Neural progenitor cell (in vitro differentiated cells): ENCODE data around the gene ZNF544. TPM values are rescaled to one million over a fixed set of nuclear protein-coding genes. Genes with fewer than 3 reads are reported as not detected.

ENCODE experiments used
- DNase-seq: peaks from one replicate; pipeline ENCODE4 v3.0.0-alpha.2; 2016; ENCODE audit warnings: low spot score
- H2AFZ ChIP-seq: fragments of 200-600 bp; sonication (generic); replicated peaks from 2 replicates; pipeline ENCODE4 v1.6.1; 2016; ENCODE audit warnings: antibody characterized with exemption
- H3F3A ChIP-seq: fragments of 200-600 bp; sonication (generic); 2 replicates; pipeline ENCODE4 v1.6.1; 2016; ENCODE audit warnings: antibody characterized with exemption, low read depth
- H3K27ac ChIP-seq: fragments of 200-600 bp; sonication (generic); 2 replicates; pipeline ENCODE4 v1.5.1; 2016; ENCODE audit warnings: mild to moderate bottlenecking
- H3K27me3 ChIP-seq: fragments of 200-600 bp; sonication (generic); 2 replicates; pipeline ENCODE4 v1.6.1; 2016; ENCODE audit warnings: mild to moderate bottlenecking, moderate library complexity
- H3K36me3 ChIP-seq: fragments of 200-600 bp; sonication (generic); 2 replicates; pipeline ENCODE4 v1.5.1; 2016
- H3K4me1 ChIP-seq: fragments of 200-600 bp; sonication (generic); 2 replicates; pipeline ENCODE4 v1.6.1; 2016; ENCODE audit warnings: mixed run types
- H3K4me2 ChIP-seq: fragments of 200-600 bp; sonication (generic); 2 replicates; pipeline ENCODE4 v1.6.1; 2016
- H3K4me3 ChIP-seq: fragments of 200-600 bp; sonication (generic); 2 replicates; pipeline ENCODE4 v1.5.1; 2016
- H3K79me2 ChIP-seq: fragments of 200-600 bp; sonication (generic); 2 replicates; pipeline ENCODE4 v1.6.1; 2016; ENCODE audit warnings: low read depth
- H3K9ac ChIP-seq: fragments of 200-600 bp; sonication (generic); 2 replicates; pipeline ENCODE4 v1.6.1; 2016
- H3K9me3 ChIP-seq: fragments of 200-600 bp; sonication (generic); 2 replicates; pipeline ENCODE4 v1.5.1; 2016; ENCODE audit warnings: low read depth
- H4K20me1 ChIP-seq: fragments of 200-600 bp; sonication (generic); 2 replicates; pipeline ENCODE4 v1.6.1; 2016; ENCODE audit warnings: low read depth
- H3K27ac Mint-ChIP-seq: 3 replicates; pipeline ENCODE4 v1.8.0; 2021; ENCODE audit warnings: mixed read lengths
- H3K27me3 Mint-ChIP-seq: 2 replicates; pipeline ENCODE4 v1.8.0; 2022; ENCODE audit warnings: low read depth, mild to moderate bottlenecking, inconsistent platforms, moderate library complexity, mixed read lengths; ENCODE audit not compliant: insufficient read depth
- H3K36me3 Mint-ChIP-seq: 3 replicates; pipeline ENCODE4 v1.8.0; 2021; ENCODE audit warnings: mixed read lengths
- H3K4me1 Mint-ChIP-seq: 3 replicates; pipeline ENCODE4 v1.8.0; 2021; ENCODE audit warnings: mixed read lengths
- H3K4me3 Mint-ChIP-seq: 3 replicates; pipeline ENCODE4 v1.8.0; 2021; ENCODE audit warnings: mild to moderate bottlenecking, moderate library complexity, mixed read lengths
- H3K9me3 Mint-ChIP-seq: 3 replicates; pipeline ENCODE4 v1.8.0; 2020; ENCODE audit warnings: mixed read lengths
- CTCF ChIP-seq: fragments of 200-600 bp; sonication (generic); IDR thresholded peaks from 2 replicates; pipeline ENCODE4 v1.5.1; 2017; ENCODE audit warnings: antibody characterized with exemption, mild to moderate bottlenecking
- EZH2 ChIP-seq: fragments of 200-600 bp; sonication (generic); IDR thresholded peaks from 2 replicates; pipeline ENCODE4 v1.6.1; 2017; ENCODE audit warnings: antibody characterized with exemption, mild to moderate bottlenecking, moderate library complexity
- EZH2phosphoT487 ChIP-seq: fragments of 200-600 bp; sonication (generic); IDR thresholded peaks from 2 replicates; pipeline ENCODE4 v1.6.1; 2017; ENCODE audit warnings: antibody characterized with exemption
- total RNA-seq: library from RNA; depleted of rRNA; stranded (reverse); fragments of >200 nt; gene quantifications from 2 replicates; pipeline ENCODE4 v1.2.3, GENCODE V29; 2015; ENCODE audit warnings: low replicate concordance

Gene ZNF544
- total RNA-seq, 1 donor from 2014 or later, result 86.0 TPM

- Histone ChIP-seq H4K20me1 (peaks cover 6% of the 10 kb centered on the region), H3K27ac (no peak overlapping the region), H3K9ac (no peak overlapping the region), H3K36me3 (peaks cover 20% of the 10 kb centered on the region), H3K79me2 (peaks cover 94% of the 10 kb centered on the region), H3K4me2 (no peak overlapping the region), H3F3A (peaks cover 6% of the 10 kb centered on the region), H3K9me3 (no peaks in the 10 kb centered on the region), H3K4me1 (no peaks in the 10 kb centered on the region), H3K27me3 (no peaks in the 10 kb centered on the region), H3K4me3 (no peak overlapping the region), H2AFZ (no peak overlapping the region)
- DNase-seq, result no peak
- H3K27me3 Mint-ChIP-seq, result no peaks in the 10 kb centered on the region
- H3K9me3 Mint-ChIP-seq, result peaks cover 87% of the 10 kb centered on the region
- H3K36me3 Mint-ChIP-seq, result peaks cover 75% of the 10 kb centered on the region
- H3K27ac Mint-ChIP-seq, result no peak overlapping the region
- TF ChIP-seq CTCF, result no peak
- TF ChIP-seq EZH2phosphoT487, result no peak
- TF ChIP-seq EZH2, result no peak
- no peaks in the 10 kb centered on the region for H3K4me1 Mint-ChIP-seq
- no peak overlapping the region for H3K4me3 Mint-ChIP-seq
These were observed 8.6 kb downstream of the ZNF544 start for GRCh38 chr19:58237324-58237723.

- no peaks in the 10 kb centered on the region for H3K4me1 ChIP-seq
- peaks cover 2% of the 10 kb centered on the region for H3K9me3 ChIP-seq
- peaks cover 6% of the 10 kb centered on the region for H3F3A ChIP-seq
- no peaks in the 10 kb centered on the region for H4K20me1 ChIP-seq
- H3K36me3 ChIP-seq, result peaks cover 43% of the 10 kb centered on the region
- H3K27ac ChIP-seq, result no peak overlapping the region
- TF ChIP-seq CTCF (no peak), EZH2 (no peak), EZH2phosphoT487 (no peak)
- no peaks in the 10 kb centered on the region for H3K27me3 ChIP-seq
- Mint-ChIP-seq H3K4me3 (no peak overlapping the region), H3K27me3 (peaks cover 15% of the 10 kb centered on the region), H3K4me1 (no peaks in the 10 kb centered on the region), H3K27ac (no peak overlapping the region), H3K36me3 (peaks cover 80% of the 10 kb centered on the region), H3K9me3 (peaks cover 94% of the 10 kb centered on the region)
- H3K4me3 ChIP-seq, result no peak overlapping the region
- no peak overlapping the region for H3K9ac ChIP-seq
- H3K79me2 ChIP-seq, result peaks cover 49% of the 10 kb centered on the region
- no peak overlapping the region for H2AFZ ChIP-seq
- H3K4me2 ChIP-seq, result no peak overlapping the region
- DNase-seq, result no peak
These were observed 14.6 kb downstream of the ZNF544 start for GRCh38 chr19:58243351-58243750.

- Histone ChIP-seq H3K27ac (no peak overlapping the region), H3K36me3 (peaks cover 96% of the 10 kb centered on the region), H3K4me1 (no peaks in the 10 kb centered on the region), H3K27me3 (no peaks in the 10 kb centered on the region), H3K4me2 (no peak overlapping the region), H2AFZ (no peak overlapping the region), H3K79me2 (no peaks in the 10 kb centered on the region), H4K20me1 (no peaks in the 10 kb centered on the region), H3F3A (peaks cover 33% of the 10 kb centered on the region), H3K9me3 (peaks cover 51% of the 10 kb centered on the region), H3K4me3 (no peak overlapping the region), H3K9ac (no peak overlapping the region)
- H3K27me3 Mint-ChIP-seq, result peaks cover 14% of the 10 kb centered on the region
- no peak for TF ChIP-seq CTCF
- no peak for TF ChIP-seq EZH2phosphoT487
- no peak for TF ChIP-seq EZH2
- no peak overlapping the region for H3K4me3 Mint-ChIP-seq
- peaks cover 95% of the 10 kb centered on the region for H3K9me3 Mint-ChIP-seq
- no peak for DNase-seq
- no peak overlapping the region for H3K27ac Mint-ChIP-seq
- H3K4me1 Mint-ChIP-seq, result no peaks in the 10 kb centered on the region
- H3K36me3 Mint-ChIP-seq, result peaks cover 83% of the 10 kb centered on the region
These were observed 20.2 kb downstream of the ZNF544 start for GRCh38 chr19:58248886-58249285.
